RWPE2 (cell line): ENCODE results near the gene ZNF324.

Source experiments
- ATAC-seq: fragments of 200-7000 bp; cut with Tn5 transposase; 3 replicates; pipeline ENCODE4 v1.9.1; 2021; ENCODE audit warnings: low read depth
- DNase-seq: peaks from one replicate; pipeline ENCODE4 v3.0.0-alpha.2; 2020; ENCODE audit warnings: low spot score
- H3K27ac ChIP-seq: fragments of 450-650 bp; 2 replicates; pipeline ENCODE4 v1.5.1; 2017; ENCODE audit warnings: mild to moderate bottlenecking; ENCODE audit not compliant: poor library complexity, severe bottlenecking
- H3K27me3 ChIP-seq: fragments of 250-450 bp; sonication (Bioruptor Pico); 2 replicates; pipeline ENCODE4 v1.5.1; 2021; ENCODE audit warnings: mild to moderate bottlenecking, moderate library complexity; ENCODE audit not compliant: insufficient read depth, poor library complexity, severe bottlenecking
- H3K36me3 ChIP-seq: fragments of 250-450 bp; sonication (Bioruptor Pico); 2 replicates; pipeline ENCODE4 v1.5.1; 2020; ENCODE audit warnings: low read depth, mild to moderate bottlenecking, moderate library complexity
- H3K4me1 ChIP-seq: fragments of 250-450 bp; sonication (Bioruptor Pico); 2 replicates; pipeline ENCODE4 v1.5.1; 2021; ENCODE audit warnings: mild to moderate bottlenecking, moderate library complexity; ENCODE audit not compliant: insufficient read depth, poor library complexity, severe bottlenecking
- H3K4me3 ChIP-seq: fragments of 250-450 bp; sonication (Bioruptor Pico); 2 replicates; pipeline ENCODE4 v1.5.1; 2021; ENCODE audit warnings: mild to moderate bottlenecking, moderate library complexity; ENCODE audit not compliant: severe bottlenecking
- H3K9me3 ChIP-seq: fragments of 250-450 bp; sonication (Bioruptor Pico); 2 replicates; pipeline ENCODE4 v1.5.1; 2021; ENCODE audit warnings: mild to moderate bottlenecking, moderate library complexity; ENCODE audit not compliant: severe bottlenecking
- CTCF ChIP-seq: fragments of 450-650 bp; IDR thresholded peaks from one replicate; pipeline ENCODE4 v1.5.1; 2017; ENCODE audit warnings: mild to moderate bottlenecking, moderate library complexity; ENCODE audit not compliant: poor library complexity, severe bottlenecking

The ZNF324 gene

GRCh38 chr19:58515259-58515658, 48.4 kb downstream of the ZNF324 start:
- H3K36me3 ChIP-seq = peaks cover 6% of the 10 kb centered on the region
- no peaks in the 10 kb centered on the region for H3K9me3 ChIP-seq
- no peaks in the 10 kb centered on the region for H3K27me3 ChIP-seq
- no peak for TF ChIP-seq CTCF
- H3K4me1 ChIP-seq = peaks cover 3% of the 10 kb centered on the region
- no peak overlapping the region for H3K27ac ChIP-seq
- H3K4me3 ChIP-seq = no peak overlapping the region
- DNase-seq (no peak), ATAC-seq (no peak)

DNA sequence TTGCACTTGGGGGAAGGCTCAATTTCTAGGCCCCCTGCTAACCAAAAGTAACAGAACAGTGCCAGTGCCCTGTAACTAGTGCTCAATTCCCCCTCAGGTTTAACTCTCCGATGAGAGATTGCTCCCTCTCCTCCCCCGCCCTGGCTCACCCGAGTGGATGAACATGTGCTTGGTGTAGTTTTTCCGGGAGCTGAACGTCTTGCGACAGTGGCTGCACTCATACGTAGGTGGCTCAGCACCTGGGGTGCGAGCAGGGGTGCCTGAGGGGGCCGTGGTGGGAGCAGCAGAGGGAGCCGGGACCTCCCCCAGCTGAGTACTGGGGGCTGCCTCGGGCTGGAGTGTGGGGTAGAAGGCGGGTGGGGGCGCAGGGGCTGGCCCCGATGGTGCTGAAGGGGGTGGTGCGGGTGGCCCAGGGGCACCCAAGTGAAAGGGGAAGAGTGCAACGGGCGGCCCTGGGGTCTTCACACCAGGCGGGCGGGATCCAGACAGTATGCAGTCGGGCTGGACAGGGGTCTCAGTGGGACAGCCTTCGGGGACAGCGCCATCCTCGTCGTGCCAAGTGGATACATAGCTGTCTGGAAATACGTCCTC, 49.5 kb downstream of the ZNF324 start:
- Histone ChIP-seq H3K27ac (no peak overlapping the region), H3K4me3 (no peak overlapping the region), H3K36me3 (peaks cover 6% of the 10 kb centered on the region), H3K4me1 (peaks cover 3% of the 10 kb centered on the region), H3K9me3 (no peaks in the 10 kb centered on the region), H3K27me3 (no peaks in the 10 kb centered on the region)
- TF ChIP-seq CTCF = no peak
- DNase-seq = no peak
- ATAC-seq = no peak

DNA sequence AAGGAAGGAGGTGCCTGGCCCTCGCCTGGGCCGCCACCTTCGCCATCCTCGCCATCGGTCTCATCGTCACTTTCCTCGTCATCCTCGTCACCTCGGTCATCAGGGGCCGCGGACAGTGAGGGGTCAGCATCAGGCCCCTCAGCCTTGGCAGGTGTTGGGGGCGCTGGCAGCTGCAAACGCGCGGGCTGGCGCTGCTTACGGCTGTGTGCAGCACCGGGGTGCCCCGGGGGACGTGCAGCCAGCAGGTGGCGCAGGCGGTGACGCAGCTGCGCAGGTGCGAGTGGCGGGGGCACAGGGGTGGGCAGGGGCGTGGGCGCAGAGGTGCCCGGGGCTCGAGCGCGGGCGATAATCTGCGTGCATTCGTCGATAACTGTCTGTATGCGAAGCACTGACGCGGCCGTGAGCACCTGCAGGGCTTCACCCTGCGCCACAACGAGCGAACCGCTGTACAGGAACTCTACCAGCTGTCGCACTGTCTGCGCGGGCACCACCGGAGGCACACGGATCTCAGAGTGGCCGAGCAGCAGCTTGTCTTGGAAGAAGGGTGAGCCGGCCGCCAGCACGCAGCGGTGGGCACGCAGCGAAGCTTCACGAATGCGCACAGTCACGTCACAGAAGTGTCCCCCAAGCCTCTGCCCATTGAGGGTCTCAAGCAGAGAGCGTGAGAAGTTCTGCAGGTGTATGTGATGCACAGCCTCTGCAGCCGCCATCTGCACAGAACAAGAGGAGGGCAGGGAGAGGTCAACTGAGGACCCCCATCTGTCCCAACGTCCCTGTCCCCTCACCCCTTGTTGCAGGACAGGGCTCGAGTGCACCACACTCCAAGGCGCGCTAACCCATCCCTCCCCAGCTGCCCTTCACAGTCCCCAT, 50.3 kb downstream of the ZNF324 start:
- H3K4me1 ChIP-seq = peaks cover 3% of the 10 kb centered on the region
- H3K36me3 ChIP-seq = peaks cover 6% of the 10 kb centered on the region
- ATAC-seq (no peak), DNase-seq (no peak)
- no peaks in the 10 kb centered on the region for H3K27me3 ChIP-seq
- H3K9me3 ChIP-seq = no peaks in the 10 kb centered on the region
- no peak for TF ChIP-seq CTCF
- no peak overlapping the region for H3K4me3 ChIP-seq
- no peak overlapping the region for H3K27ac ChIP-seq

DNA sequence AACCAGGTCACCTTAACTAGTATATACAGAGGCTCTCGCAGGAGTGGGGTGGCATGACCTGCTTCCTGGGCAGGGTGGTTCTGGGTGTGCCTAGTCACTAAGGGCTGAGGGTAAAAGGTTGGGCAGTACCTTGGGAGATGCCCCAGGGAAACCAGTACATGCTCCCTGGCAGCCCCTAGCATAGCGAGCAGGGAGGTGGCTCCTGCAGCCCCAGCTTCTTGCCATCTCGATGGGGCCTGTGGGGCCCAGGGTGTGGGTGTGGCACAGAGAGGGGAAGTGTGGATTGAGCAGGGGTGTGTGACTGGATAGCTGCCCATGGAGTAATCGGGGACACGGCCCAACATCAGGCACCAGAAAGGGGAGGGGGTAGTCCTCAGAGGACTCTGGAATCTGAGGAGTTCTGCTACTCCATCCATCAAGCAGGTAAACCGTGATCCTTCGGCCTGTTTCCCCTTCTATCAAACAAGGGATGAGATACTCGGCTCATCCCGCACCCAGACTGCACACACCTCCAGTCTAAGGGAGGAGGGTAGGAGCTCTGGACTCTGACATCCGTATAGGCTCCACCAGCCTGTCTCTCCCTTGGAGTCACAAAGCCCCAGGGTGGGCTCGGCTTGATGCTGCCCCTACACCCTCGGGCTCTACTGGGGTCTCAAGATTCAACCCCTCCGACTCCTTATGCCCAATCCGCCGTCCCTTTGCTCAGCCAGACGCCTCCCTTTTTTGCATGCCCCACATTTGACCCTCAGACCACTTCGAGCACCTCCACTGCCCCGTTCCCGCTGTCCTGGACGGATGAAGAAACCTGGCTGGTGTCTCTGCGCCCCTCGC, 51.6 kb downstream of the ZNF324 start:
- Histone ChIP-seq H3K9me3 (no peaks in the 10 kb centered on the region), H3K4me1 (peaks cover 3% of the 10 kb centered on the region), H3K27ac (peak overlapping the region; percentile 92), H3K36me3 (peaks cover 6% of the 10 kb centered on the region), H3K27me3 (no peaks in the 10 kb centered on the region), H3K4me3 (peak overlapping the region; percentile 54)
- no peak for TF ChIP-seq CTCF
- ATAC-seq (no peak), DNase-seq (no peak)
